ENCODE data around the gene THOC5.

THOC5 gene

GRCh38 chr22:29518427-29518826 lies 35.1 kb downstream of the THOC5 start:
- TF ChIP-seq CTCF (IDR thresholded peaks at IDR 0.05; ENCODE audit: low read depth, low read length, missing control alignments), result no peak

GRCh38 chr22:29517215-29517908 lies 36.2 kb downstream of the THOC5 start:
- TF ChIP-seq CTCF (IDR thresholded peaks at IDR 0.05; ENCODE audit: low read depth, low read length, missing control alignments), result no peak
- DNase-seq (ENCODE audit: extremely low read depth, low read depth), result no peak
- no peak overlapping the region for H3K4me3 ChIP-seq (replicated peaks; ENCODE audit: low read depth, low read length)

More at GRCh38 chr22:29518427-29518826, 35.1 kb downstream of the THOC5 start:
- H3K4me3 ChIP-seq (replicated peaks; ENCODE audit: low read depth, low read length), result no peak overlapping the region
- no peak for DNase-seq (ENCODE audit: extremely low read depth, low read depth)

- H3K4me3 ChIP-seq (replicated peaks; ENCODE audit: low read depth, low read length), result no peak overlapping the region
- no peak for TF ChIP-seq CTCF (IDR thresholded peaks at IDR 0.05; ENCODE audit: low read depth, low read length, missing control alignments)
- DNase-seq (ENCODE audit: extremely low read depth, low read depth), result no peak
Observed at GRCh38 chr22:29512031-29512430, 41.5 kb downstream of the THOC5 start.

- no peak overlapping the region for H3K4me3 ChIP-seq (replicated peaks; ENCODE audit: low read depth, low read length)
- no peak for DNase-seq (ENCODE audit: extremely low read depth, low read depth)
- no peak for TF ChIP-seq CTCF (IDR thresholded peaks at IDR 0.05; ENCODE audit: low read depth, low read length, missing control alignments)
Observed at GRCh38 chr22:29511126-29511862, 42.3 kb downstream of the THOC5 start.

GRCh38 chr22:29510542-29510941 lies 43.0 kb downstream of the THOC5 start:
- no peak overlapping the region for H3K4me3 ChIP-seq (replicated peaks; ENCODE audit: low read depth, low read length)
- DNase-seq (ENCODE audit: extremely low read depth, low read depth), result no peak
- TF ChIP-seq CTCF (IDR thresholded peaks at IDR 0.05; ENCODE audit: low read depth, low read length, missing control alignments), result no peak

GRCh38 chr22:29509815-29510214 lies 43.7 kb downstream of the THOC5 start:
- TF ChIP-seq CTCF (IDR thresholded peaks at IDR 0.05; ENCODE audit: low read depth, low read length, missing control alignments), result no peak
- DNase-seq (ENCODE audit: extremely low read depth, low read depth), result no peak
- H3K4me3 ChIP-seq (replicated peaks; ENCODE audit: low read depth, low read length), result no peak overlapping the region

Data from HFF-Myc (cell line).